HEK293T (cell line): ENCODE data around the gene SPDYC.
A peak's percentile ranks its signal among the peaks of the same experiment; 100 is the strongest.
"Not testable (repeated sequence)": the region's sequence is repeated elsewhere in the genome, so short reads cannot be mapped to it uniquely, and the experiment has no call there.

ENCODE experiments used
- CTCF ChIA-PET: fragments of 350-600 bp; formaldehyde crosslinking; extraction: SDS; loops from one replicate; lab custom pipeline; 2021; ENCODE audit warnings: antibody characterized with exemption, inconsistent platforms; lab: Yijun Ruan, JAX
- POLR2A ChIA-PET: fragments of 350-600 bp; formaldehyde crosslinking; extraction: SDS; loops from one replicate; lab custom pipeline; 2020; ENCODE audit warnings: antibody characterized with exemption, inconsistent platforms; lab: Yijun Ruan, JAX
- DNase-seq: peaks from one replicate; pipeline ENCODE4 v3.0.0; 2012; ENCODE audit warnings: mixed read lengths; ENCODE audit errors: extremely low spot score
- ARNT ChIP-seq: fragments of 450-650 bp; IDR thresholded peaks from 2 replicates; pipeline ENCODE4 v1.6.1; 2017; ENCODE audit warnings: mild to moderate bottlenecking
- BHLHE40 ChIP-seq: fragments of 450-650 bp; IDR thresholded peaks from 2 replicates; pipeline ENCODE4 v1.6.1; 2016; ENCODE audit warnings: mild to moderate bottlenecking, moderate library complexity, borderline replicate concordance
- CTBP1 ChIP-seq: fragments of 450-650 bp; IDR thresholded peaks from 2 replicates; pipeline ENCODE4 v1.6.1; 2016; ENCODE audit warnings: borderline replicate concordance
- ELF4 ChIP-seq: fragments of 450-650 bp; IDR thresholded peaks from 2 replicates; pipeline ENCODE4 v1.6.1; 2017; ENCODE audit warnings: antibody characterized with exemption
- FOXA1 ChIP-seq: fragments of 450-650 bp; IDR thresholded peaks from 2 replicates; pipeline ENCODE4 v1.6.1; 2016; ENCODE audit warnings: mild to moderate bottlenecking
- FOXK2 ChIP-seq: fragments of 450-650 bp; IDR thresholded peaks from 2 replicates; pipeline ENCODE4 v1.6.1; 2016; ENCODE audit warnings: mild to moderate bottlenecking
- FOXM1 ChIP-seq: fragments of 450-650 bp; IDR thresholded peaks from 2 replicates; pipeline ENCODE4 v1.6.1; 2017; ENCODE audit warnings: mild to moderate bottlenecking, borderline replicate concordance
- HDGF ChIP-seq: fragments of 450-650 bp; IDR thresholded peaks from 2 replicates; pipeline ENCODE4 v1.6.1; 2017; ENCODE audit warnings: antibody characterized with exemption, borderline replicate concordance
- L3MBTL2 ChIP-seq: fragments of 450-650 bp; conservative IDR thresholded peaks from 2 replicates; pipeline ENCODE4 v1.6.1; 2016; ENCODE audit warnings: mild to moderate bottlenecking
- LEF1 ChIP-seq: fragments of 450-650 bp; IDR thresholded peaks from 2 replicates; pipeline ENCODE4 v1.6.1; 2017; ENCODE audit warnings: mild to moderate bottlenecking, borderline replicate concordance
- NFRKB ChIP-seq: fragments of 450-650 bp; IDR thresholded peaks from 2 replicates; pipeline ENCODE4 v1.6.1; 2016; ENCODE audit warnings: mild to moderate bottlenecking, moderate library complexity
- PKNOX1 ChIP-seq: fragments of 450-650 bp; IDR thresholded peaks from 2 replicates; pipeline ENCODE4 v1.6.1; 2016
- SP1 ChIP-seq: fragments of 450-650 bp; IDR thresholded peaks from 2 replicates; pipeline ENCODE4 v1.6.1; 2017
- SUZ12 ChIP-seq: fragments of 450-650 bp; IDR thresholded peaks from 2 replicates; pipeline ENCODE4 v1.6.1; 2016; ENCODE audit warnings: mild to moderate bottlenecking
- TARDBP ChIP-seq: fragments of 450-650 bp; IDR thresholded peaks from 2 replicates; pipeline ENCODE4 v1.6.1; 2016
- ZNF384 ChIP-seq: fragments of 450-650 bp; IDR thresholded peaks from 2 replicates; pipeline ENCODE4 v1.6.1; 2016

SPDYC gene

GRCh38 chr11:65160643-65161042 is 9.4 kb upstream of the SPDYC start:
- ChIA-PET POLR2A (interaction anchor here (0.9 kb wide), 1 partner anchor 9 kb away, joined by 3 read pairs; the partner anchor contains the start of gene SPDYC), CTCF (no interaction called here)
- no peak for DNase-seq
- TF ChIP-seq LEF1 (no peak), FOXA1 (no peak)

GRCh38 chr11:65163684-65164083 is 6.3 kb upstream of the SPDYC start:
- CTCF ChIA-PET: no interaction called here
- TF ChIP-seq SP1: no peak
- no peak for TF ChIP-seq PKNOX1
- TF ChIP-seq L3MBTL2: no peak
- no peak for TF ChIP-seq SUZ12
- TF ChIP-seq ELF4: no peak
- TF ChIP-seq FOXM1: no peak
- no peak for TF ChIP-seq CTBP1
- no peak for TF ChIP-seq FOXK2
- TF ChIP-seq HDGF: no peak
- no peak for TF ChIP-seq NFRKB
- no peak for TF ChIP-seq TARDBP
- no peak for TF ChIP-seq BHLHE40
- TF ChIP-seq FOXA1: no peak
- TF ChIP-seq ARNT: no peak
- no peak for TF ChIP-seq ZNF384
- TF ChIP-seq LEF1: no peak
- POLR2A ChIA-PET: interaction anchor here (1.6 kb wide), 1 partner anchor 29 kb away, joined by 4 read pairs; no protein-coding TSS in a partner anchor
- DNase-seq: no peak

GRCh38 chr11:65165410-65166317 is 4.4 kb upstream of the SPDYC start:
- no peak for TF ChIP-seq SUZ12
- peak; percentile 34; the same call in 1 of the 2 replicates for TF ChIP-seq L3MBTL2
- CTCF ChIA-PET: no interaction called here
- POLR2A ChIA-PET: no interaction called here
- DNase-seq: no peak

GRCh38 chr11:65166893-65167292 is 3.1 kb upstream of the SPDYC start:
- no peak for DNase-seq
- TF ChIP-seq FOXM1 (no peak), BHLHE40 (no peak), LEF1 (no peak), FOXK2 (no peak), CTBP1 (no peak), NFRKB (no peak), ARNT (no peak), SP1 (no peak), SUZ12 (no peak), ELF4 (no peak), TARDBP (no peak), FOXA1 (no peak), ZNF384 (no peak)
- ChIA-PET POLR2A (no interaction called here), CTCF (no interaction called here)

- DNase-seq: no peak
- TF ChIP-seq ZNF384 (no peak), ARNT (no peak), CTBP1 (no peak), ELF4 (no peak), SP1 (no peak), SUZ12 (no peak)
- POLR2A ChIA-PET: no interaction called here
- CTCF ChIA-PET: no interaction called here
Observed at GRCh38 chr11:65167656-65168055, 2.4 kb upstream of the SPDYC start.

- no peak for DNase-seq
- CTCF ChIA-PET: interaction anchor here (0.5 to 0.6 kb wide), 2 partner anchors 20 to 59 kb away, joined by 3 to 4 read pairs; no protein-coding TSS in a partner anchor
Observed at GRCh38 chr11:65169164-65169641, 830 bp upstream of the SPDYC start.

GRCh38 chr11:65172600-65172999 is 2.6 kb downstream of the SPDYC start:
- DNase-seq: no peak
- TF ChIP-seq HDGF (no peak), ZNF384 (no peak), SP1 (no peak), BHLHE40 (no peak), FOXM1 (no peak), PKNOX1 (no peak), NFRKB (no peak), LEF1 (no peak), ELF4 (no peak), TARDBP (no peak), SUZ12 (no peak), FOXA1 (no peak), CTBP1 (no peak), L3MBTL2 (no peak), FOXK2 (no peak), ARNT (no peak)
- POLR2A ChIA-PET: no interaction called here
- CTCF ChIA-PET: no interaction called here

More at GRCh38 chr11:65169164-65169641, 830 bp upstream of the SPDYC start:
- POLR2A ChIA-PET: interaction anchor here (0.9 to 1.5 kb wide), 2 partner anchors 34 to 45 kb away, joined by 3 to 4 read pairs; no protein-coding TSS in a partner anchor
- TF ChIP-seq L3MBTL2 (no peak), ELF4 (no peak), HDGF (no peak), CTBP1 (no peak), BHLHE40 (no peak), NFRKB (no peak), SP1 (no peak), TARDBP (no peak), FOXM1 (no peak), FOXA1 (no peak), LEF1 (no peak), ARNT (no peak)

- DNase-seq, CTCF ChIA-PET: not testable (repeated sequence)
- POLR2A ChIA-PET: interaction anchor here (2.0 kb wide), 1 partner anchor 40 kb away, joined by 11 read pairs; the partner anchor contains the start of gene SYVN1
Observed at GRCh38 chr11:65174571-65175010, 4.6 kb downstream of the SPDYC start.
